Measurements from ENCODE around the gene PCCA.

PCCA gene

GRCh38 chr13:100478107-100478809 lies 389.4 kb downstream of the PCCA start:
- FAIRE-seq = no peak

GRCh38 chr13:100480676-100481075 lies 391.8 kb downstream of the PCCA start:
- no peak for FAIRE-seq

GRCh38 chr13:100483139-100483538 lies 394.2 kb downstream of the PCCA start:
- no peak for FAIRE-seq

- no peak for FAIRE-seq
Measured at GRCh38 chr13:100483841-100484381, 395.0 kb downstream of the PCCA start.

GRCh38 chr13:100484702-100485101 lies 395.8 kb downstream of the PCCA start:
- FAIRE-seq = no peak

GRCh38 chr13:100485265-100485664 lies 396.4 kb downstream of the PCCA start:
- FAIRE-seq = no peak

GRCh38 chr13:100490692-100491091 lies 401.8 kb downstream of the PCCA start:
- FAIRE-seq = no peak

GRCh38 chr13:100491164-100491842 lies 402.4 kb downstream of the PCCA start:
- no peak for FAIRE-seq

- FAIRE-seq = no peak
Measured at GRCh38 chr13:100493418-100493817, 404.5 kb downstream of the PCCA start.

- no peak for FAIRE-seq
Measured at GRCh38 chr13:100495455-100495854, 406.6 kb downstream of the PCCA start.

GRCh38 chr13:100497389-100497788 lies 408.5 kb downstream of the PCCA start:
- no peak for FAIRE-seq

- FAIRE-seq = no peak
Measured at GRCh38 chr13:100502446-100502845, 413.6 kb downstream of the PCCA start.

GRCh38 chr13:100503622-100504021 lies 414.7 kb downstream of the PCCA start:
- no peak for FAIRE-seq

- no peak for FAIRE-seq
Measured at GRCh38 chr13:100506154-100506553, 417.3 kb downstream of the PCCA start.

GRCh38 chr13:100506600-100507422 lies 417.9 kb downstream of the PCCA start:
- FAIRE-seq = no peak

GRCh38 chr13:100508455-100508854 lies 419.6 kb downstream of the PCCA start:
- FAIRE-seq = no peak

GRCh38 chr13:100508996-100509395 lies 420.1 kb downstream of the PCCA start:
- FAIRE-seq = no peak

- FAIRE-seq = no peak
Measured at GRCh38 chr13:100510208-100510957, 421.5 kb downstream of the PCCA start.

- FAIRE-seq = no peak
Measured at GRCh38 chr13:100511466-100511865, 422.6 kb downstream of the PCCA start.

- FAIRE-seq = no peak
Measured at GRCh38 chr13:100512422-100512821, 423.5 kb downstream of the PCCA start.

- FAIRE-seq = no peak
Measured at GRCh38 chr13:100513171-100513570, 424.3 kb downstream of the PCCA start.

- no peak for FAIRE-seq
Measured at GRCh38 chr13:100513987-100514670, 425.2 kb downstream of the PCCA start.
